DND-41 (cell line): ENCODE results near the gene ANKRD31.
A peak's percentile ranks its signal among the peaks of the same experiment; 100 is the strongest.

Experiments
- EZH2 ChIP-seq: IDR thresholded peaks from 3 replicates; pipeline ENCODE4 v1.6.1; 2012; ENCODE audit warnings: borderline replicate concordance, low read depth, mild to moderate bottlenecking, moderate library complexity, low read length, inconsistent platforms; ENCODE audit not compliant: severe bottlenecking
- TF ChIP-seq, protein P1 (sequence below): IDR thresholded peaks from 2 replicates; pipeline ENCODE4 v1.5.1; 2012; ENCODE audit warnings: borderline replicate concordance, low read length, moderate library complexity, mild to moderate bottlenecking; ENCODE audit not compliant: poor library complexity, severe bottlenecking; ENCODE audit errors: extremely low read depth

GRCh38 chr5:75236322-75237316 lies at the start of gene ANKRD31:
- TF ChIP-seq, protein P1, sequence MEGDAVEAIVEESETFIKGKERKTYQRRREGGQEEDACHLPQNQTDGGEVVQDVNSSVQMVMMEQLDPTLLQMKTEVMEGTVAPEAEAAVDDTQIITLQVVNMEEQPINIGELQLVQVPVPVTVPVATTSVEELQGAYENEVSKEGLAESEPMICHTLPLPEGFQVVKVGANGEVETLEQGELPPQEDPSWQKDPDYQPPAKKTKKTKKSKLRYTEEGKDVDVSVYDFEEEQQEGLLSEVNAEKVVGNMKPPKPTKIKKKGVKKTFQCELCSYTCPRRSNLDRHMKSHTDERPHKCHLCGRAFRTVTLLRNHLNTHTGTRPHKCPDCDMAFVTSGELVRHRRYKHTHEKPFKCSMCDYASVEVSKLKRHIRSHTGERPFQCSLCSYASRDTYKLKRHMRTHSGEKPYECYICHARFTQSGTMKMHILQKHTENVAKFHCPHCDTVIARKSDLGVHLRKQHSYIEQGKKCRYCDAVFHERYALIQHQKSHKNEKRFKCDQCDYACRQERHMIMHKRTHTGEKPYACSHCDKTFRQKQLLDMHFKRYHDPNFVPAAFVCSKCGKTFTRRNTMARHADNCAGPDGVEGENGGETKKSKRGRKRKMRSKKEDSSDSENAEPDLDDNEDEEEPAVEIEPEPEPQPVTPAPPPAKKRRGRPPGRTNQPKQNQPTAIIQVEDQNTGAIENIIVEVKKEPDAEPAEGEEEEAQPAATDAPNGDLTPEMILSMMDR = peak; percentile 83
- TF ChIP-seq EZH2 = no peak
